GM21723 (cell line): ENCODE results near the gene ASB10.

Experiments
- ATAC-seq: cut with Tn5 transposase; IDR thresholded peaks from one replicate; pipeline ENCODE4 v1.9.1; 2021; ENCODE audit warnings: mild to moderate bottlenecking, moderate library complexity; ENCODE audit not compliant: unreplicated experiment

ASB10 gene

GRCh38 chr7:151137791-151138152, 49.3 kb downstream of the ASB10 start:
- ATAC-seq = no peak

DNA sequence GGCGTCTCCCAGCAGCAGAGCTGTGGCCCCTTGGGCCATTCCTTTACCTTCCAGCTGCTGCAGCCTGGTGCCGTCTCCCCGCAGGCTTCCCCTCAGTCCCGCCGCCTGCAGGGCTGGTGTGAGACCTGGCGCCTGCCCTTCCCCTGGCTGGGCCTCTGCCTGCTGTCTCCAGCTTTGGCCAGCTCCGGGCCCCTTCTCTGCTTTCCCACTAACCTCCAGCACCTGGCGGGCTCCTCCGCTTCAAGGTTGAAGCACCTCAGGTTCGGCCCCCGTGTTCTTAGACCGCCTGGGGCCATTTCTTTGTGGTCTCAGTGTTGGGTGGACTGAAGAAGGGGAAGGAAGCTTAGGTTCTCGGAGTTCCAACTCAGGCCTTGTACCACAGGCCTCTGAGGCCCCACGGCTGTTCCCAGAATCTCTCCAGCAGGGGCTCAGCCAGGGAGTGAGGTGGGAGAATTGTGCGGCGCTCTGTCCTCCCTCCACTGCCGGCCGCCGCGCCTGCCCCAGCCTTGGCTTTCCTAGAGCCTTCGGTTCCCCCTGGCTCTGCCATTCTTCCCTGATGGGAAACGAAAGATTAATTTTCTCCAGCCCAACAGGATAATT, 49.9 kb downstream of the ASB10 start:
- no peak for ATAC-seq

GRCh38 chr7:151135866-151136843, 50.9 kb downstream of the ASB10 start:
- no peak for ATAC-seq

DNA sequence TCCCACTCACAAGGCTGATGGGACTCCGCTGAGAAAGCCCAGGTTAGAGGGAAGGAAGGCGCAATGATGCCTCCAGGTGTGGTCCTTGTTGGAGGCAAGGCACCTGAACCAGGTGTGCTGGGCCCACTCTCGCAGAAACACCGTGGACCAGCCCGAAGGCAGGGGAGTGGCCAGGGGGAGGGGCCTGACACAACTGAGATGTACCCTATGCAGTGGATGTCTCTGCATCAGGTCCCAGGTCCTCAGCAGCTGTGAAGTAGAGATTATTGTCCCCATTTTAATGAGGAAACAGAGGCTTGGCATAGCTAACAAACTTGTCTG, 51.6 kb downstream of the ASB10 start:
- ATAC-seq = no peak

GRCh38 chr7:151134743-151135524, 52.1 kb downstream of the ASB10 start:
- ATAC-seq = no peak

- no peak for ATAC-seq
These were observed 52.9 kb downstream of the ASB10 start for GRCh38 chr7:151133986-151134742.

GRCh38 chr7:151133266-151133985, 53.6 kb downstream of the ASB10 start:
- no peak for ATAC-seq

GRCh38 chr7:151132461-151133205, 54.4 kb downstream of the ASB10 start:
- no peak for ATAC-seq

GRCh38 chr7:151131592-151132293, 55.3 kb downstream of the ASB10 start:
- no peak for ATAC-seq

GRCh38 chr7:151131224-151131591, 55.8 kb downstream of the ASB10 start:
- no peak for ATAC-seq

GRCh38 chr7:151130741-151131157, 56.3 kb downstream of the ASB10 start:
- ATAC-seq = no peak

DNA sequence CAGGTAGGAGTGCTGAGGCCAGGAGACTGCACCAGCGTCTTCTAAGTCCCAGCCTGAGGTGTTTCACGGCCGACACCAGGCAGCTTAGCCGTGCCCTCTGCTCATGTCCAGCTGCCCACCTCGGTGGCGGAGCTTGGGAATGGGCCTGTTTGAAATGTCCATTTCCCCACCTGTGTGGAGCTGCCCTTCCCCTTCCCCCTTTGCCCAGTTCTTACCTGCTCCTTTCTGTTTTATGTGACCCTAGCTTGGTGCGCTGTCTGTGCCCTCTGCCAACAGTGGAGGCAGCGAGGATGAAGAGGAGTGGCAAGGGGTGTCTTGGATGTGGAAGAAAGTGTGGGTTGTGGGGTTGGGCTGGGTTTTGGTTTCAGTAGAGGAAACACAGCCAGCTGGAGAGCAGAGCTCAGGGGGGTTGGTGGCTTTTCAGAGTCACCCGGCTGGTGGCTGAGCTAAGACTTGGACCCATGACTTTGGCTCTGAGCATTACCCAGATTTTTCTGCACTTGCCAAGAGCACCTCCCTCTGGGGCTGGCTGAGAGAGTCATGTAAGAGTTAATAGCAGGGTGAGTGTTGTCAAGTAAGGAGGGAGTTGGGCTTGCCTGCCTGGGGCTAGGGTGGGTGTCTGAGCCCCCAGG, 57.0 kb downstream of the ASB10 start:
- ATAC-seq = no peak

- no peak for ATAC-seq
These were observed 57.7 kb downstream of the ASB10 start for GRCh38 chr7:151129117-151129959.

- no peak for ATAC-seq
These were observed 58.3 kb downstream of the ASB10 start for GRCh38 chr7:151128716-151129115.

DNA sequence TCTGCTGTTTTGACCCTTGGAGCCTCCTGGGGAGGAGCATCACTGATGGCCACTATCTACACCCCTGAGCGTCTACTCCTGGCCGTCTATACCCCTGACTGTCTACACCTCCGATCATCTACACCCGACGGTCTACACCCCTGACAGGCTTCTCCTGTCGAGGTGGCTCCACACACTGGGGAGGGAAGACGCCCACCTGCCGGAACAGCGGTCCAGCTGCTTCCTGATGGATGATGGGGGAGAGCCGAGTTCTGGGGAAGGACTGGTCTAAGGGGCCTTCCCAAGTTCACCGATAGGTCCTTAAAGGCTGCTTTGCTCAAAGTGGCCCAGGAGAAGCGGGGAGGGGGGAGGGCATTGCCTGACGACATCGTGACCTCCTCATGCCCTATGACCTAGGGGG, 58.9 kb downstream of the ASB10 start:
- no peak for ATAC-seq

DNA sequence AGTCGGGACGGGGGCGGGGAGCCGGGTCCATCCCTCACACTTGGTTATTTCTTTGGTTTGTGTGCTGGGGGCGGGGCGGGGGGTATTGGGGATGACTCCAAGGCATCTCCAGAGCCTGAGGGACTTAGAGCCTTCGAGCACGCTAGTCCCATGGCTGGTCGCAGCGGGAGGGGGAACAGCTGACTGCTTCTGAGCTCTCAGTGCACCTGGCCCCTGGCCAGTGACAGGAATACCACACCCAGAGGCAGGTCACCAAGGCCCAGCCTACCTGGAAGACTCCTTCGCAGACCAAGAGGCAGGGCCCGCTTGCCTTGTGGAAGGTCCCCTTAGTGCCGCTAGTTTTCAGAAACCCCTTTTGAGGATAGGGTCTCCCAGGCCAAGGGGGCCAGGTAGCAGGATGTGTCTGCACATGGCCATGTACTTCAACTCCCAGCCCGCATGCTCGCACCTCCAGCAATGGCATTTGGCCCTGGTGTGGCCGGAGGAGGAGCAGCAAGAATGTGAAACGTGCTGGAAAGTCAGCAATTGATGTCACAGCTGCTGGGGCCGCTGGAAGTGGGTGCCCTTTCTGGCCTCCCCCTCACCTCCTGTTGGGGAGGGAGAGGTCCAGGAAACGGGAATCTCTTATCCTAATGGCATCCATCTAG, 60.4 kb downstream of the ASB10 start:
- ATAC-seq = no peak

- ATAC-seq = no peak
These were observed 61.1 kb downstream of the ASB10 start for GRCh38 chr7:151125846-151126481.
